IPS-20b (cell line): Measurements from ENCODE around the gene CAMSAP2.
A peak's percentile ranks its signal among the peaks of the same experiment; 100 is the strongest.

Experiments
- H3K27ac ChIP-seq: one replicate; pipeline ENCODE4 v1.5.1; 2013; ENCODE audit warnings: low read length
- H3K27me3 ChIP-seq: 2 replicates; pipeline ENCODE4 v1.6.1; 2013; ENCODE audit warnings: mild to moderate bottlenecking, low read length, inconsistent platforms; ENCODE audit not compliant: insufficient read depth
- H3K36me3 ChIP-seq: 2 replicates; pipeline ENCODE4 v1.6.1; 2013; ENCODE audit warnings: low read depth, mild to moderate bottlenecking, inconsistent platforms, low read length, moderate library complexity; ENCODE audit not compliant: insufficient read depth
- H3K4me1 ChIP-seq: 2 replicates; pipeline ENCODE4 v1.6.1; 2013; ENCODE audit warnings: mild to moderate bottlenecking, control low read depth, inconsistent platforms, low read length, moderate library complexity; ENCODE audit not compliant: insufficient read depth
- H3K4me3 ChIP-seq: 2 replicates; pipeline ENCODE4 v1.5.1; 2013; ENCODE audit warnings: mild to moderate bottlenecking, low read length, inconsistent platforms
- H3K9ac ChIP-seq: 2 replicates; pipeline ENCODE4 v1.6.1; 2013; ENCODE audit warnings: low read depth, mild to moderate bottlenecking, inconsistent platforms, low read length, moderate library complexity
- H3K9me3 ChIP-seq: 2 replicates; pipeline ENCODE4 v1.6.1; 2013; ENCODE audit warnings: mild to moderate bottlenecking, low read depth, low read length, inconsistent platforms; ENCODE audit not compliant: insufficient read depth

Gene CAMSAP2

DNA sequence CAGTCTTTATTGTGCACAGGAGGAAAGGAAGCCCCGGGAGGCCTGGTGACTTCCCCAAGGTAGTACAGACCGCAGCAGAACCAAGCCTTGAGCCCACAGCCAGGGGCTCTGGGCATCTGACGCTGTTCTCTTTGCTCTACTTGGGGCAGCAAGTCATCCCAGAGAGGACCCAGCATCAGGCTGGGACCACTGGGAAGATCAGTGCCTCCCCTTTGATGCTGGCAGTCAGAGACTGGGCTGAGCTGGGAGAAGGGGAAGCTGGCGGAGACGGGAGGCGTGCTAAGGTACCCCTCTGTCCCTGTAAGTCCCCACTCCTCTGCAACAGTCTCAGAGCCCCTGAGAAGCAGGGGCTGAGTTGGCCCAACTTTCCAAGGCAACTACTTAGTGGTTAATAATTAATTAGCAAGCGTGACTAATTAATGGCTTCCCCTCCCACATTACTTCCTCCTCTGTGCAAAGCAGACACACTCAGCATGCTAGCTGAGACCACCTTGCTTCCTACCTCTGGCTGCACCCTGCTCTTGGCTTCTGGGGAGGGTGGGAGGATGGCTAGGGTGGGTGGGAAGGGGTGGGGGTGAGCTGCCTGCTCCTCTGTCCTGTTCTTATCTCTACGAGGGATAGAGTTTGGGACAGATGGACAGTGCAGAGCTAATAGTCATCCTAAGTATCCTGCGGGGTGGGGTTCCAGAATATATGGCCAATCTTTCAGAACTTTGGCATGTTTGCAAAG lies 157.3 kb downstream of the CAMSAP2 start:
- H3K9ac ChIP-seq: peak overlapping the region; percentile 16; the same call in 1 of the 2 replicates
- H3K36me3 ChIP-seq: peaks cover 30% of the 10 kb centered on the region
- H3K4me3 ChIP-seq: peak overlapping the region; percentile 32; the same call in 1 of the 2 replicates
- peaks cover 41% of the 10 kb centered on the region for H3K4me1 ChIP-seq
- no peak overlapping the region for H3K27ac ChIP-seq
- H3K27me3 ChIP-seq: no peaks in the 10 kb centered on the region
- no peaks in the 10 kb centered on the region for H3K9me3 ChIP-seq

DNA sequence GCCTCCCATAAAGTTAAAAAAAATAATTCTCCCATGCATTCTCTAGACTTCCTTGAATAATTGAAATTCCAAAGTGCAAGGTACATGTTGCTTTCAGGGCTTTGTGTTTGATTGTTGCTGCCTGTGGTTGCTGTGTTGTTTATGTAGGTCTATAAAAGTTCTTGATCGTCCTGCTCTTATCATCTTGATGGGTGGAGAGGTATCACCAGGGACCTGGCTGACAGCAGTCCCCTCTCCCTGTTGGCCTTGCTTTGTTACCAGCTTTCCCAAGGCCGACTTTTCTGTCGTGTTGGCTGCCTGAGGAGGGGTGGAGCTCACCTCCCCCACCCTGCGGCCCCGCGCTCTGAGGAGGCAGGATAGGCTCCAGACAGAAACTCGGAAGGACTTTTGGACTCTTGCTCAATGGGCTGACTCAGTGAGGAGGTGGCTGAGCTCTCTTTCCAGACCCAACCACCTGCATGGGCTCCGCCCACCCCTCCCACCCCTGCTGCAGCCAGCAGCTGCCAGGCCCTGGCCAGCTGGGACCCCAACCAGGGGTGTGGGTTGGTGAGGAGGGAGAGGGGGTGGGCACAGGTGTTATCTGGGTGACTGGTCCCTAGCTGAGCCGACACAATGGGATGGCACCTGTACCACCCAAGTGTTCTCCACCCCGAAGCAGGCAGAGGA lies 158.0 kb downstream of the CAMSAP2 start:
- H3K4me3 ChIP-seq: peak overlapping the region; percentile 8; the same call in 1 of the 2 replicates
- no peaks in the 10 kb centered on the region for H3K9me3 ChIP-seq
- H3K27me3 ChIP-seq: no peaks in the 10 kb centered on the region
- no peak overlapping the region for H3K9ac ChIP-seq
- peaks cover 41% of the 10 kb centered on the region for H3K4me1 ChIP-seq
- no peak overlapping the region for H3K27ac ChIP-seq
- peaks cover 37% of the 10 kb centered on the region for H3K36me3 ChIP-seq

GRCh38 chr1:200897259-200897658 lies 158.6 kb downstream of the CAMSAP2 start:
- Histone ChIP-seq H3K9ac (no peak overlapping the region), H3K4me3 (no peak overlapping the region), H3K27ac (no peak overlapping the region), H3K4me1 (peaks cover 41% of the 10 kb centered on the region), H3K9me3 (no peaks in the 10 kb centered on the region), H3K27me3 (no peaks in the 10 kb centered on the region), H3K36me3 (peaks cover 43% of the 10 kb centered on the region)

DNA sequence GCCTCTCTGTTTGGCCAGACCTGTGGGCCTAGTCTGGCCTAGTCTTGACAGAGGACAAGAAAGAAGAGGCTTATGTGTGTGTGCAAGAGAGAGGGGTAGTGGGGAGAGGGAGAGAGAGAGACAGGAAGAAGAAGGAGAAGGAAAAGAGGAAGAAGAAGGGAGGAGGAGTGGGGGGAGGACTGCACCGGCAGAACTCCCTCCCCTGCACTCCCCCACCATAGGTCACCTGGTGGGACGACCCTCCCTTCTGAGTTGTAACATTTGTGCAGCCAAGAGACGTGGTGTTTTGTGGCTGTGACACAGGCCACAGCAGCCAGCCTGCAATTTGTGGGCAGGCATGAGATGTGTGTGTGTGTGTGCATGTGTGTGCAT lies 160.3 kb downstream of the CAMSAP2 start:
- no peak overlapping the region for H3K4me3 ChIP-seq
- no peak overlapping the region for H3K9ac ChIP-seq
- H3K27ac ChIP-seq: no peak overlapping the region
- peaks cover 53% of the 10 kb centered on the region for H3K36me3 ChIP-seq
- H3K4me1 ChIP-seq: peaks cover 29% of the 10 kb centered on the region
- H3K27me3 ChIP-seq: no peaks in the 10 kb centered on the region
- no peaks in the 10 kb centered on the region for H3K9me3 ChIP-seq

GRCh38 chr1:200899451-200899915 lies 160.8 kb downstream of the CAMSAP2 start:
- H3K4me1 ChIP-seq: peaks cover 24% of the 10 kb centered on the region
- peaks cover 57% of the 10 kb centered on the region for H3K36me3 ChIP-seq
- H3K9ac ChIP-seq: no peak overlapping the region
- no peak overlapping the region for H3K4me3 ChIP-seq
- no peaks in the 10 kb centered on the region for H3K9me3 ChIP-seq
- no peaks in the 10 kb centered on the region for H3K27me3 ChIP-seq
- no peak overlapping the region for H3K27ac ChIP-seq

GRCh38 chr1:200899954-200900867 lies 161.5 kb downstream of the CAMSAP2 start:
- Histone ChIP-seq H3K4me1 (peaks cover 18% of the 10 kb centered on the region), H3K27me3 (no peaks in the 10 kb centered on the region), H3K27ac (no peak overlapping the region), H3K4me3 (no peak overlapping the region), H3K9ac (no peak overlapping the region), H3K9me3 (no peaks in the 10 kb centered on the region), H3K36me3 (peaks cover 62% of the 10 kb centered on the region)

DNA sequence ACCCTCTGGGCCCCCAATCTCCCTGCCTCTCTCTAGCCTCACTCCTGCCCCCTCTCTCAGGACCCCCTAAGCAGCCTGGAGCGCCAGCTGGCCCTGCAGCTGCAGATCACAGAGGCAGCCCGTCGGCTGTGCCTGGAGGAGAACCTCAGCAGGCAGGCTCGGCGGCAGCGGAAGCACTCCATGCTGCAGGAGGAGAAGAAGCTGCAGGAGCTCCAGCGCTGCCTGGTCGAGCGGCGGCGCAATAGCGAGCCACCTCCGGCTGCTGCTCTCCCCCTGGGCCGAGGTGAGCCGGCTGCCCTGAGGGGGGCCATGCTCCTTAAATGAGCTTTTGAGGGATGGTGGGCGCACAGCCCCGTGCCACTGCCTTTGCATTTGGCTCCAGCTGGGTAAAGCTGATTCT lies 162.2 kb downstream of the CAMSAP2 start:
- Histone ChIP-seq H3K27me3 (no peaks in the 10 kb centered on the region), H3K4me3 (no peak overlapping the region), H3K9ac (no peak overlapping the region), H3K27ac (no peak overlapping the region), H3K36me3 (peaks cover 69% of the 10 kb centered on the region), H3K9me3 (no peaks in the 10 kb centered on the region), H3K4me1 (peaks cover 11% of the 10 kb centered on the region)

GRCh38 chr1:200901350-200901749 lies 162.7 kb downstream of the CAMSAP2 start:
- peaks cover 8% of the 10 kb centered on the region; the same call in 1 of the 2 replicates for H3K4me1 ChIP-seq
- no peaks in the 10 kb centered on the region for H3K9me3 ChIP-seq
- H3K27me3 ChIP-seq: no peaks in the 10 kb centered on the region
- no peak overlapping the region for H3K27ac ChIP-seq
- peaks cover 72% of the 10 kb centered on the region for H3K36me3 ChIP-seq
- H3K4me3 ChIP-seq: no peak overlapping the region
- H3K9ac ChIP-seq: no peak overlapping the region

DNA sequence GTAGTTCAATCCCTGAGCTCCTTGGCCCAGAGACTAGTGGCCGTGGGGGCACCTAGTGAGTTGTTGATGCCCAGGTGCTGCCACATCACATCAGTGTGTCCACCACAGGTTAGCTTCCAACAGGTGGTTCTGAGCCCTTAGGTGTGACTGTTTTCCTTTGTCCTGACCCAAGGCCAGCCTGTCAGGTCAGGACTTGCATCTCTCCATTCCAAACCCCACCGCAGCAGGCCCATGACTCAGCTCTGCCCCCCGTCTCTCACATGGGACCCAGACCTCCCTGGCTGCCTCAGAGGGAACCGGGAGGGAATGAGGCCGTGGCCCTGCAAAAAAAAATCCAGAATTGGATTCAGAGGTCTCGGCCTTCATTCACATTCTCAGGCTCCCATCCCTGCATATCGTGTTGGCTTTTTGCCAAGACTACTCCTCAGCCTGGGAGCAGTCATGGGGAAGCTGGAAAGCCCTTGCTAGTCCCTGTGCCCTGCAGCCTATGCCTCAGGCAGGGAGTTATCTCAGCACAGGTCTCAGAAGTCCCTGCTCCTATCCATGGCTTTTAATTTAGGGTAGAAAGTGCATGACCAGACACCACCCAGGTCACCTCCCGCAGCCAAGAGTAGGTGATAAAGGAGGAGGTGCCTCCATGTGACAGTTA lies 163.2 kb downstream of the CAMSAP2 start:
- H3K4me1 ChIP-seq: 0 out of 2 replicates have a peak, but pooled peaks cover 4% of the 10 kb centered on the region
- no peaks in the 10 kb centered on the region for H3K27me3 ChIP-seq
- no peak overlapping the region for H3K4me3 ChIP-seq
- no peaks in the 10 kb centered on the region for H3K9me3 ChIP-seq
- no peak overlapping the region for H3K9ac ChIP-seq
- H3K36me3 ChIP-seq: peaks cover 77% of the 10 kb centered on the region
- H3K27ac ChIP-seq: no peak overlapping the region

- Histone ChIP-seq H3K9me3 (no peaks in the 10 kb centered on the region), H3K4me1 (no peaks in the 10 kb centered on the region), H3K9ac (no peak overlapping the region), H3K4me3 (no peak overlapping the region), H3K36me3 (peaks cover 88% of the 10 kb centered on the region), H3K27ac (no peak overlapping the region), H3K27me3 (no peaks in the 10 kb centered on the region)
Measured at GRCh38 chr1:200903793-200904192, 165.1 kb downstream of the CAMSAP2 start.

GRCh38 chr1:200904772-200905171 lies 166.1 kb downstream of the CAMSAP2 start:
- Histone ChIP-seq H3K36me3 (peaks cover 88% of the 10 kb centered on the region), H3K4me3 (no peak overlapping the region), H3K4me1 (no peaks in the 10 kb centered on the region), H3K9ac (no peak overlapping the region), H3K9me3 (no peaks in the 10 kb centered on the region), H3K27me3 (no peaks in the 10 kb centered on the region), H3K27ac (no peak overlapping the region)
